OCI-LY3 (cell line): Measurements from ENCODE around the gene NPIPA1.
"Not testable (repeated sequence)": the region's sequence is repeated elsewhere in the genome, so short reads cannot be mapped to it uniquely, and the experiment has no call there.

Experiments
- CTCF ChIP-seq: fragments of 200-600, 300-600 bp; sonication (generic); IDR thresholded peaks from 2 replicates; pipeline ENCODE4 v1.5.1; 2014; ENCODE audit warnings: antibody characterized with exemption, low read length, low read depth
- EZH2phosphoT487 ChIP-seq: fragments of 200-600 bp; shearing (Covaris generic); IDR thresholded peaks from 2 replicates; pipeline ENCODE4 v1.6.1; 2018; ENCODE audit warnings: antibody characterized with exemption, mixed run types, low read depth

- not testable (repeated sequence) for TF ChIP-seq CTCF, EZH2phosphoT487
Observed at GRCh38 chr16:14981234-14981633, 44.0 kb downstream of the NPIPA1 start.
